ENCODE measurements around the gene EEFSEC. TPM values are rescaled to one million over a fixed set of nuclear protein-coding genes. Genes with fewer than 3 reads are reported as not detected.

The EEFSEC gene
- total and polyA plus RNA-seq, 2 experiments from 2014 or later, result 10.1 to 16.2 TPM

- peaks cover 8% of the 10 kb centered on the region; the same call in 1 of the 3 replicates for H3K4me1 Mint-ChIP-seq
- H3K4me3 Mint-ChIP-seq, result no peak overlapping the region
- no peak overlapping the region for H2AFZ ChIP-seq
- DNase-seq (ENCODE audit: low spot score), result no peak
- no peaks in the 10 kb centered on the region for H3K36me3 ChIP-seq (ENCODE audit: insufficient read depth)
- no peaks in the 10 kb centered on the region for H3K79me2 ChIP-seq (replicated peaks; ENCODE audit: insufficient read depth)
- H3K9me2 ChIP-seq (ENCODE audit: insufficient read depth), result no peaks in the 10 kb centered on the region
- H3K4me2 ChIP-seq, result no peak overlapping the region
- no peaks in the 10 kb centered on the region for H3K27me3 ChIP-seq (ENCODE audit: insufficient read depth)
- TF ChIP-seq STAT1 (IDR thresholded peaks at IDR 0.05; ENCODE audit: unreplicated experiment) (no peak), NANOG (IDR thresholded peaks at IDR 0.05; ENCODE audit: borderline replicate concordance) (no peak), ZNF114 (CRISPR knock-in tag; IDR thresholded peaks at IDR 0.05) (no peak), ZNF331 (CRISPR knock-in tag; IDR thresholded peaks at IDR 0.05; ENCODE audit: low read depth) (no peak), CTCF (conservative IDR thresholded peaks at IDR 0.05; ENCODE audit: low read depth in 2 of 2) (no peak), REST (IDR thresholded peaks at IDR 0.05; ENCODE audit: unreplicated experiment) (no peak), ZNF462 (CRISPR knock-in tag; IDR thresholded peaks at IDR 0.05) (no peak), ETS1 (IDR thresholded peaks at IDR 0.05) (no peak), EZH2 (IDR thresholded peaks at IDR 0.05; ENCODE audit: low read depth, unreplicated experiment) (no peak), POLR2AphosphoS5 (IDR thresholded peaks at IDR 0.05; ENCODE audit: low read depth) (no peak), EZH2phosphoT487 (IDR thresholded peaks at IDR 0.05; ENCODE audit: unreplicated experiment) (no peak), JUNB (IDR thresholded peaks at IDR 0.05; ENCODE audit: unreplicated experiment) (no peak), CREB1 (CRISPR knock-in tag; IDR thresholded peaks at IDR 0.05; ENCODE audit: low read depth) (no peak)
- ATAC-seq, result no peak
- H3K27ac Mint-ChIP-seq, result no peak overlapping the region
- H3K36me3 Mint-ChIP-seq (ENCODE audit: low read depth), result no peaks in the 10 kb centered on the region
- H3F3A ChIP-seq (replicated peaks; ENCODE audit: low read depth), result no peaks in the 10 kb centered on the region
- H4K20me1 ChIP-seq (replicated peaks; ENCODE audit: insufficient read depth), result no peaks in the 10 kb centered on the region; the same call in 1 of the 2 replicates
- no peaks in the 10 kb centered on the region for H3K9me3 Mint-ChIP-seq
- no peak overlapping the region for H3K4me3 ChIP-seq
- peaks cover 4% of the 10 kb centered on the region for H3K27me3 Mint-ChIP-seq (ENCODE audit: insufficient read depth, low read depth, poor library complexity)
- H3K27ac ChIP-seq (ENCODE audit: low read depth), result no peak overlapping the region
- H3K4me1 ChIP-seq (ENCODE audit: insufficient read depth), result no peaks in the 10 kb centered on the region
These were observed 175.5 kb downstream of the EEFSEC start for GRCh38 chr3:128328546-128329458.
